HUDEP-2 (cell line): Measurements from ENCODE around the gene MACO1.
"Not testable (repeated sequence)": the region's sequence is repeated elsewhere in the genome, so short reads cannot be mapped to it uniquely, and the experiment has no call there.

Source experiments
- DNase-seq, 76 experiments: peaks; one replicate each; lab custom pipeline; 2025; ENCODE audit not compliant: unreplicated experiment in 76 of 76; lab: John Stamatoyannopoulos, UW

MACO1 gene

GRCh38 chr1:25430073-25430966, at the start of gene MACO1:
Gene MACO1, plus strand, starts transcription at chr1:25430897. Its CDS starts 202 bp downstream, at chr1:25431099.
- DNase-seq = peak in 74 of 76 experiments; percentile 24 to 98 (median 93)

DNA sequence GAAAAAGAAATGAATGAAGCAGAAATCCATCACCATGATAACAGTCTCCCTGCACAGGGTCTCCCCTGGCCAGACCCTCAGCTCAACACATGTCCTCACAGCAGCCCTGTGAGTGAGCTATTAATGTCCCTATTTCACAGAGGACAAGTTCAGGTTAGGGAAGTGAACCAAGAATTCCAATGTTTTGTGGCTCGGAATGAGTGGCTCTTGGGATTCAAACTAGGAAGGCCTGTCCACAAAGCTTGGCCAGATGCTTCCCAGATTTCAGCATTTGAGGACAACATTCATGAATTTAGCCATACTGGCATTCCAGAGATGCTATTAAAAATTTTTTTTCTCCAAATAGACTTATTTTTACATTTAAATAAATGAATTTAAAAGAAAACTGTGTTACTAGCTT, 48.2 kb upstream of the MACO1 start:
- DNase-seq = not testable (repeated sequence)

DNA sequence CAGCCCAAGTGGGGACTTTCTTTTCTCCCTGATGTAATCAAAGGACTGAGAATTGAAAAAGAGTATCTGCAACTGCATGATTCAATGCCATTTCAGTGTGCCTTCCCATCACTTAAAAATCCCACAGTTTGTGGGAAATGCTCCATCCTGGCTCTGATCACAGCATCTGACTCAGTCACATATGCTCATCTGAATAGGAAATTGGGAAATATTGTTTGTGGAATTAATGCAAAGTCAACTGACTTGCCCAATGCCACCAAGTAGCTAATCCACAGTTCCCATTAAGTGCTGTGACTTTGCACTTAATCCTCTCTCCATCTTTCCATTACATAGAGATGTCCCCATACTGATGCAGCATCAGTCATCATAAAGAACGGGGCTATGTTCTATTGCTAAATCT, 47.6 kb upstream of the MACO1 start:
- DNase-seq = not testable (repeated sequence)

DNA sequence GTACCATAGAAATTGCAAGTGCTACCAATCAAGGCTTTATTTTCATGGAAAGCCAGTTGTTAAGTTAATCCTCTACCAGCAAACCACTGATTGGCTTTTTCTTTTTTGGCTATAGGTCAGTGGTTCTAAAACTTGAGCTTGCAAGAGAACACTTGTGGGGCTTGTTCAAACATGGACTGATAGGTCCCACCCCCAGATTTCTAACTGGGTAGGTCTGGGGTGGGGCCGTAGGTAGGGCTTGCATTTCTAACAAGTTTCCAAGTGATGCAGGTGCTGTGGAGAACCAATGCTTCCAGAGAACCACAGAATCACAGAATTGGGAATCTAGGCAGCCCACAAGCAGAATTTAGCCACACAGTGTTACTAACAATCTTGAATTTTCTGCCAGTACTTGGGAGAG, 46.8 kb upstream of the MACO1 start:
- not testable (repeated sequence) for DNase-seq

DNA sequence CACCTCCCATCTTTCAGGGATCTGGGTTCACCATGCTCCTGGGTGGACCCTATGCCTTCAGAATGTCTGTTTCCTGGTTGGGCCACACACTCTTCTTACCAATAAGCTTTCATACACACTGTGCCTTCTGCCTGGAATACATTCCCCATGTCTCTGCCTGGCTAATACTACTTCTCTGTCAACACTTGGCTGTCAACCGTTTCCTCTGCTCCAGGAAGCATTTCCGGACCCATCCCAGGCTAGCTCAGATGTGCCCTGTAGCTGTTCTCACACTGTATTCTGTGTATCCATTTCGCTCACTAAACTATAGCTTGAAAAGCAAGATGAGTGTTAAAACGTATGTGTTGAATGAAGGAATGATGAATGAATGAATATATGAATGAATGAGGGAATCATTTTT, 43.6 kb upstream of the MACO1 start:
- DNase-seq = not testable (repeated sequence)

GRCh38 chr1:25388691-25389090, 42.0 kb upstream of the MACO1 start:
- not testable (repeated sequence) for DNase-seq

- not testable (repeated sequence) for DNase-seq
Measured at GRCh38 chr1:25389721-25390120, 41.0 kb upstream of the MACO1 start.

DNA sequence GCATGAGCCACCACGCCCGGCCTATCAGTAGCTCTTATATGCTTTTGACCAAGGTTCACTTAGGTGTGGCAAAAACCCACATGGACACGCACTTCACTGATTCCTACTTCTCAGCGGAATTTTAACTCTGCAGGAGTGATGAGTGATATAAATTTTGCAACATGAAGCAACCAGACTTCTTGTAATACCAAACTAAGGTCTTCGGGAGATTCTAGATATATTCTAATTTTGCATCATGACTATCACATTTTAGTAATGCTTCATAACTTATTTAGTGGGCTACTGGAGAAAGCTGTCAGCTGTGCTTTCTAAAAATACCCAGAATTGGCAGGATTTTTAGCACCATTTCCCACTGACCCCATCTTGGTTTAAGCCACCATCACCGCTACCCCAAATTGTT, 37.9 kb upstream of the MACO1 start:
- no peak for DNase-seq

GRCh38 chr1:25397549-25397948, 33.1 kb upstream of the MACO1 start:
- DNase-seq = not testable (repeated sequence)

- not testable (repeated sequence) for DNase-seq
Measured at GRCh38 chr1:25398079-25398478, 32.6 kb upstream of the MACO1 start.

- peak in 4 of 76 experiments; percentile 8 to 33 (median 14) for DNase-seq
Measured at GRCh38 chr1:25402947-25403803, 27.5 kb upstream of the MACO1 start.

DNA sequence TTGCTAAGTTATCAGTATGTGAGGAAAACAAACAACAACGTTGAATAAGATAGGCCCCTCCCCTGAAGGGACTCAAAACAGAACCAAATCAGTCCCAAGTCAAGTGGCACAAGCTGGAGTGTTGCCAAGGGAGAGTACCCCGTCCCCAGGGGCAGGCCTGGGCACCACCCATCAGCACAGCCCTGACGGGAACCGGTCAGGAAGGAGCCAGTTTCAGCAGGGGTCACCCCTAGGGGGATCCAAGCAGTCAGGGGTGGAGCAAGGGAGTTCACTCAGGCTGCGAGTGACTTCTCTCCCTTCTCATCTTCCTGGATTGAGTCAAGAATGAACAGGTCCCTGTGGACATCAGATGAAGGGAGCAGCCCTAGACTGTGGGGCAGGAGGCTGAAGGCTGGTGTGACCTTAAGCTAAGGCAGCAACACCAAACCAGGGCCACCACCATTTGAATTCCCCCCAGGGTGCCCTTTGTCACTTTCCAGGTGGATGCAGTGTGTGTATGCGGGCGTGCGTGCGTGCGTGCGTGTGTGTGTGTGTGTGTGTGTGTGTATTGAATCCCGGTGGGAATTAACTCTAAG, 24.9 kb upstream of the MACO1 start:
- DNase-seq = not testable (repeated sequence)

- peak in 37 of 76 experiments; percentile 15 to 68 (median 34) for DNase-seq
Measured at GRCh38 chr1:25409641-25410427, 20.9 kb upstream of the MACO1 start.

GRCh38 chr1:25412872-25413623, 17.6 kb upstream of the MACO1 start:
- peak in 73 of 76 experiments; percentile 47 to 98 (median 88) for DNase-seq

- DNase-seq = peak in 2 of 76 experiments; percentile 27 to 37
Measured at GRCh38 chr1:25414157-25414556, 16.5 kb upstream of the MACO1 start.

DNA sequence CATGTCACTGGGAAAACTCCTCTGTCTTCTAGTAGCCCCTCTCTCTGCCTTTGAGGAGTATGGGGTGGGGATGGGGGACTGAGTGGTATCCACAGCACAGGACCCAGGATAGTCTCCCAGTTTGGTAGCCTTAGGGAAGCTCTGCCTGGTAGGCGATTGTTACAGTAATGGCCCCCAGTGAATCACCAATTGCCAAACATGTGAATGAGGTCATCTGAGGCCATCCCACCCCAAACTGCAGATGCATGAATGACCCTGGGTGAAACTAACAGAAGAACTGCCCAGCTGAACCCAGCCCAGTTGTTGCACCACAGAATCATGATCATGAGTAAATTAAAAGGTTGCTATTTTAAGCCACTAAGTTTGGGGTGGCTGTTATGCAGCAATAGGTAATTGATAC, 16.1 kb upstream of the MACO1 start:
- DNase-seq = not testable (repeated sequence)

- not testable (repeated sequence) for DNase-seq
Measured at GRCh38 chr1:25417280-25417679, 13.4 kb upstream of the MACO1 start.

GRCh38 chr1:25419339-25419738, 11.4 kb upstream of the MACO1 start:
- DNase-seq = not testable (repeated sequence)

DNA sequence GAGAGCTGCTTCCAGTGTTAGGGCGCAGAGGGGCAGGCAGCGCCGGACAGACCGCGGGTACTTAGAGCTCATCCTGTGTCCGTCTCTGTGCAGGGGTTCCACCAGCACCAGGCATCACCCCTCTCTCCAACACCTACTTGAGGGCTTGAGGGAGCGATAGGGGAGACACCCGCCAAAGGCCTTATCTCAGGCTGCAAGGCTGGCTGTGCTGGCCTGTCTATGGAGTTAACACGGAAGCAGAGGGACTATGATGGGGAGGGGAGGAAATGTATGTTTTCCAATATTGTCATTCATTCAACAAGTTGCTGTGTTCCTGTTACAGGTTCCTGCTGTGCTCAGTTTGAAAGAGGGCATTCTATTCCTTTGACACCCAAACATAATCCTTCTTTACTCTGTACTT, 10.0 kb upstream of the MACO1 start, which contains the start of gene RHCE:
RHCE (minus strand) TSS at position 111 of the 400 bp plus-strand sequence; CDS start at position 72, 39 bp downstream.
- peak in 49 of 76 experiments; percentile 7 to 74 (median 41) for DNase-seq
